GM21529 (cell line): ENCODE data around the gene SH3GLB2.
"Not testable (repeated sequence)": the region's sequence is repeated elsewhere in the genome, so short reads cannot be mapped to it uniquely, and the experiment has no call there.

Experiments used
- ATAC-seq: cut with Tn5 transposase; IDR thresholded peaks from one replicate; pipeline ENCODE4 v1.9.1; 2021; ENCODE audit not compliant: unreplicated experiment

SH3GLB2 gene

DNA sequence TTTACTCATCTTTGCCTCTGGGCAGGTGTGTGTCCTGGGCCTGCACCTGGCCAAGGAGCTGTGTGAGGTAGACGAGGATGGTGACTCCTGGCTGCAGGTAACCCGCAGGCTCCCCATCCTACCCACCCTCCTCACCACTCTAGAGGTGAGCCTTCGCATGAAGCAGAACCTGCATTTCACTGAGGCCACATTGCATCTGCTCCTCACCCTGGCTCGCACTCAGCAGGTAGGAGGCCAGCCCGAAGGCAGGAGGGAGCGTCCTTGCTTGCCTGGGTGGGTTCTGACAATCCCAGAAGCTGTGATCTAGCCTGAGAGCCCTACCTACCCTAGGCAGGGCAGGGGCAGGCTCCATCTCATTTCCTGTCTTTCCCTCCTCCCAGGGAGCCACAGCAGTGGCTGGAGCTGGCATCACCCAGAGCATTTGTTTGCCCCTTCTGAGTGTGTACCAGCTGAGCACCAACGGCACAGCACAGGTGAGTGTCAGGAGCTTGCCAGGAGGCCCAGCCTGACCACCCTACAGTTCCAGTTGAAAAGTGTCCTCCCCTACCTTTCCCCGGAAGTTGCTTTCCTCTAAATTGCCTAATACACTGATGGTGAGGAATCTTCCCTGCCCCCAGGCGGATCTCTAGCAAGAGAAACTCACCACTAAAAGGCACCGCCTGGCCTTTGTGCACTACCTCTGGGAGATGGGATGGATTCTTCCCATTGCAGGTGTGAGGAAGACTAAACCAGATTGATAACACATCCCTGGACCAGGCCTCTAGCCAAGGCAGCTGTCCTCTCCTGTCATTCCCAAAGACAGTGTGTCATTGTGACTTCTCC is 26.4 kb downstream of the SH3GLB2 start:
- no peak for ATAC-seq

DNA sequence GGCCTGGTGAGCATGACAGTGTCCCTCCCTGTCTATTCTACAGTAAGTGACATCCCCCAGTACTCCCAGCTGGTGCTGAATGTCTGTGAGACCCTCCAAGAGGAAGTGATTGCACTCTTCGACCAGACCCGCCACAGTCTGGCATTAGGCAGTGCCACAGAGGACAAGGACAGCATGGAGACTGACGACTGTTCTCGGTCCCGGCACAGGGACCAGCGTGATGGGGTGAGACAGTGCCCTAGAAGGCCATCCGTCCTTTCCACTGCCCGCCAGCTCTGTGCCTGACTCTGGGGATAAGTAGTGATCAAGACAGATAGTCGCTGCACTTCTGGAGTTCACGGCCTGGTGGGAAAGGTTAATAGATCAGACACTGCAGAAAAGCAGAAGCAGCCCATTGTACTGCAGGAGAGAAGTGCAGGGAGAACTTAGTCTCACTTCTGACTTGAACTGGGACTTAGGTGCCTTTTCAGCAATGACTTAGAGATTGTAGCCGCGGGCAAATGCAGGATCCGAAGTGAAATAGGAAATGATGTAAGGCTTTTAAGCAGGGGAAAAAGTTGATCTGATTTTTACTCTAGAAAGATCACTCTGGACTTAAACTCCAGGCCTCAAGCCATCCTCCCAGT is 28.4 kb downstream of the SH3GLB2 start:
- no peak for ATAC-seq

DNA sequence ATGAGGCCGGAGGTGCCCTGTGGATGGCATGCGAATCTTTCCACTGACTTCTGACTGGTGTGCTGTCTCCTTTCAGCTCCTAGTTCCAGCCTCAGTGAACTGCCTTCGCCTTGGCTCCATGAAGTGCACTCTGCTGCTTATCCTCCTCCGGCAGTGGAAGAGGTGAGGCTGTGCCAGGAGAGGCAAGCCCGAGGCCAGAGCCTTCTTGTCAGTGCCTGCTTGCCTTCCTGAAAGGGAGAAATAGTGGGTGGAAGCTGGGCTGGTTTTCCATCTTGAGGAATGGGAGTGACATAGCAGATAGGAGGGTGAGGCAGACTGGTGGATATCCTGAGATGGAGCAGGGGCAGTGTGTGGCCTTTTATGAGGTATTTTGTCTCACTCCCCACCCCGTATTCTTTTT is 29.7 kb downstream of the SH3GLB2 start:
- no peak for ATAC-seq

DNA sequence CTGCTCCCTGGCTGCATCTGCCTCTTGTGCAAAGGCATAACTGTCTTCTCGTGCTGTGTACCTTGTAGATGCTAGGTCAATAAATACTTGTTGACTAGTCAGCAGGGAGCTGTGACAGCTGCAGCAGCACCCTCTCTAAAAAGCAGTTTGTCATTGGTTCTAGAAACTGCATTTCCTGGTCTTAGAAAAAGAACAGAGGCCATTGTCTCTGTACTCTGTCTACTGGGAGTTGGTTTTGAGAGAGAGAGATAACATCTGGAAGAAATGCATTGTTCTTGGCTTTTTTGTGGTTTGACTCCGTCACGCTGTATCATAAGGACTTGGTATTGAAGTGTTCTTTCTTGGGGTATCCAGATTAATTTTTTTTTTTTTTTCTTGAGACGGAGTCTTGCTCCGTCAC is 32.3 kb downstream of the SH3GLB2 start:
- no peak for ATAC-seq

DNA sequence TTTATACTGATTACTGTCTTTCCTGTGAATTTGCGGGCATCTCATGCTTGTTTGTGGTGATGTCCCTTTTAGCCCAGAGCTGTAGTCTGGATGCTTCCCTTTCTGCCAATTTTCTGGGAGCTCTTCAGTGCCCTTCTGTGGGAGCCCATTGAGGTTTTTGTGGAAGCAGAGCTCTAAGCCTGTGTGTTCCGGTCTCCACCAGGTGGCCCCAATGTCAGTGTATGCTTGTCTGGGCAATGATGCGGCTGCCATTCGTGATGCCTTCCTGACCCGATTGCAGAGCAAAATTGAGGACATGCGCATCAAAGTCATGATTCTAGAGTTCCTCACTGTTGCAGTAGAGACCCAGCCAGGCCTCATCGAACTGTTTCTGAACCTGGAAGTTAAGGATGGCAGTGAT is 35.1 kb downstream of the SH3GLB2 start:
- no peak for ATAC-seq

DNA sequence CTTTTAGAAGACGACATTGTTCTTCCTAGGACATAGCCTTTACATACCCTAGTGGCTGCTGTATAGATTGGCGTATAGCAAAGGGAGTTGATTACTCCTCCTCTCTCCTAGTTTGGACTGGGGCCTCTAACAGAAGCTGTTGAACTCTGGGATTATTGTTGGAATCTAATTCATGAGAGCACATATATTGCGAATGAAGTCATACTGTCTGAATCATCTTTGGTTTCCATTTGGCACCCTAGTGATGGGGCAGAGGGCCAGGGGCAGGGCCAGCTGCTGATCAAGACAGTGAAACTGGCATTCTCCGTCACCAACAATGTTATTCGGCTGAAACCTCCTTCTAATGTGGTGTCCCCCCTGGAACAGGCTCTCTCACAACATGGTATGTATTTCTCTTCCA is 40.3 kb downstream of the SH3GLB2 start:
- no peak for ATAC-seq

DNA sequence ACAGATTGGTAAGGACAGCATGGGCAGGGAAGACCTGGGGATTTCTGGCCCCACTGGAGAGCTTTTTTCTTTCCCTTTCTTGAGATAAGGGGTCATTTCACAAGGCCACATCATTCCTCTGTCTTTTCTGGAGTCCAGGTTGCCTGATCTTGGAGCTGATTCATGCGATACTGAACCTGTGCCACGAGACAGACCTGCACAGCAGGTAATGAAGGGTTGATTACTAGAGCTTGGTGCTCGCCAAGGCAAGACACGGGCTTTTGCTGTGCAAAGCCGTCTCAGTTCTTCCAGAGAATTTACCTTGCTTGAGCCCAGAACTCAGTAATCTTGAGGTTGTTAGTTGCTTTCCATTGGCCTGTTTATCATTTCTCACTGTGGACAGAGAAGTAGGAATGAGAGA is 41.5 kb downstream of the SH3GLB2 start:
- ATAC-seq: no peak

DNA sequence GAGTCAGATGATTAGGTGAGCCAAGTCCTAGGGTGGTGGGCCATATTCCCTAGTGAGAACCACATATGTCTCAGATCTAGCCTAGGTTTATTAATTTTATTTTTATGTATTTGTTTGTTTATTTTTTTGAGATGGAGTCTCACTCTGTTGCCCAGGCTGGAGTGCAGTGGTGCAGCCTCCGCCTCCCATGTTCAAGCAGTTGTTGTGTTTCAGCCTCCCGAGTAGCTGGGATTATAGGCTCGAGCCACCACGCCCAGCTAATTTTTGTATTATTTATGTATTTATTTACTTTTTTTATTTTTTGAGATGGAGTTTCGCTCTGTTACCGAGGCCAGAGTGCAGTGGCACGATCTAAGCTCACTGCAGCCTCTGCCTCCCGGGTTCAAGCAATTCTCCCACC is 44.6 kb downstream of the SH3GLB2 start:
- no peak for ATAC-seq

DNA sequence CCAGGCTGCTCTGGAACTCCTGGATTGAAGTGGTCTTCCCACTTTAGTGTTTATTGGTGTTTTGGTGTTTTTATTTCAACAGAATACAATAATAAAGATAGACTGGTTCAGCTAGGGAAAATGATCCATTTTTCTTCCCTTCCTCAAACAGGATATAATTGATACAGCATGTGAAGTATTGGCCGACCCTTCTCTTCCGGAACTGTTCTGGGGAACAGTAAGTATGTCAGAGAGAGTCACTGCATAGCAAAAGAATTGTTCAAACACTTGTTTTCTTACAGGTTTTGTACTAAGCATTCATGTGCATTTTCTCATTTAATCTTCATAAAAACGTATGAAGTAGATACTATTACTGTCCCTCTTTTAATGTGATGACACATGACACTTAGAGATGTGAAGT is 49.0 kb downstream of the SH3GLB2 start:
- no peak for ATAC-seq

DNA sequence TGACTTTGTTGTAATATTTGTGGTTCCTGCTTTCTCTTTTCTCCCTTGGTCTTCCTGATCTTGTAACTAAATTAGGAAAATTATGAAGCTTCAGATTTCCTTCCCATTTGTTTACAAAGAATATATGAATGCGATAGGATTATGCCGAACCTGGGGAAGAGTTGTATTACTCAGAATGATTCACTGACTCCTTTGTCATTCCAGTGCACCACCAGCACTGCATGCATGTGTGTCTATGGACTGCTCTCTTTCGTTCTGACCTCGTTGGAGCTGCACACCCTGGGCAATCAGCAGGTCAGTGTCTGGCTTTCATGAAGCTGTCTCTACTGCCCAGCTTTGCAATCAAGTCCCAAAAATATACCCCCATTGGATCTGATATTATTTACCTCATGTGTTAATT is 55.2 kb downstream of the SH3GLB2 start:
- no peak for ATAC-seq

DNA sequence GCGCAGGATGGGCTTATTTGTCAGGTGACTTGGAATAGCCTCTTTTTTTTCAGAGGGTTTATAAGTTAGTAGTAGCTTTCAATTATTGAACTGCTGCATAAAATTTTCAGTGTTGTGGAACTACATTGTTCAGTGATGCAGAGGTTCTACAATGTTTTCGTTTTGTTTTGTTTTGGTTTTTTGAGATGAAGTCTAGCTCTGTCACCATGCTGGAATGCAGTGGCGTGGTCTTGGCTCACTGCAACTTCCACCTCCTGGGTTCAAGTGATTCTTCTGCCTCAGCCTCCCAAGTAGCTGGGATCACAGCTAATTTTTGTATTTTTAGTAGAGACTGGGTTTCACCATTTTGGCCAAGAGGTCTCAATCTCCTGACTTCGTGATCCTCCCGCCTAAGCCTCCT is 58.6 kb downstream of the SH3GLB2 start:
- ATAC-seq: no peak

DNA sequence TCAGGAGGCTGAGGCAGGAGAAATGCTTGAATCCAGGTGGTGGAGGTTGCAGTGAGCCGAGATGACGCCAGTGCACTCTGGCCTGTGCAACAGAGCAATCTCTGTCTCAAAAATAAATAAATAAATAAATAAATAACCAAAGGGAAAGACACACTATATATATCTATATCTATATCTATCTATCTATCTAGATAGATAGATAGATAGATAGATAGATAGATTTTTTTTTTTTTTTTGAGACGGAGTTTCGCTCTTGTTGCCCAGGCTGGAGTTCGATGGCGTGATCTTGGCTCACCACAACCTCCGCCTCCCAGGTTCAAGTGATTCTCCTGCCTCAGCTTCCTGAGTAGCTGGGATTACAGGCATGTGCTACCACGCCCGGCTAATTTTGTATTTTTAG is 66.7 kb downstream of the SH3GLB2 start:
- ATAC-seq: not testable (repeated sequence)
